MM.1S (cell line): ENCODE results near the gene NRTN.

ENCODE experiments used
- DNase-seq: peaks from one replicate; pipeline ENCODE4 v3.0.0-alpha.2; 2015
- H2AFZ ChIP-seq: fragments of 300-600 bp; sonication (generic); 2 replicates; pipeline ENCODE4 v1.6.0; 2016; ENCODE audit warnings: antibody characterized with exemption, low read length
- H3F3A ChIP-seq: fragments of 300-600 bp; sonication (generic); 2 replicates; pipeline ENCODE4 v1.6.1; 2016; ENCODE audit warnings: mild to moderate bottlenecking, antibody characterized with exemption, low read length, moderate library complexity, mixed read lengths; ENCODE audit not compliant: insufficient read depth
- H3K27ac ChIP-seq: fragments of 300-600 bp; sonication (generic); 2 replicates; pipeline ENCODE4 v1.5.1; 2016; ENCODE audit warnings: mild to moderate bottlenecking, low read length
- H3K27me3 ChIP-seq: fragments of 300-600 bp; sonication (generic); replicated peaks from 2 replicates; pipeline ENCODE4 v1.6.0; 2016; ENCODE audit warnings: low read length; ENCODE audit not compliant: insufficient read depth
- H3K36me3 ChIP-seq: fragments of 300-600 bp; sonication (generic); replicated peaks from 2 replicates; pipeline ENCODE4 v1.6.1; 2016; ENCODE audit warnings: mild to moderate bottlenecking, low read length, mixed read lengths; ENCODE audit not compliant: insufficient read depth
- H3K4me1 ChIP-seq: fragments of 300-600 bp; sonication (generic); 2 replicates; pipeline ENCODE4 v1.6.1; 2016; ENCODE audit warnings: low read length, mixed read lengths
- H3K4me2 ChIP-seq: fragments of 300-600 bp; sonication (generic); 2 replicates; pipeline ENCODE4 v1.6.0; 2016; ENCODE audit warnings: low read depth, low read length
- H3K4me3 ChIP-seq: fragments of 300-600 bp; sonication (generic); 2 replicates; pipeline ENCODE4 v1.5.1; 2016; ENCODE audit warnings: low read length, mixed read lengths
- H3K79me2 ChIP-seq: fragments of 300-600 bp; sonication (generic); 2 replicates; pipeline ENCODE4 v1.6.1; 2016; ENCODE audit warnings: mixed run types, low read length, mixed read lengths
- H3K9ac ChIP-seq: fragments of 300-600 bp; sonication (generic); 2 replicates; pipeline ENCODE4 v1.6.1; 2016; ENCODE audit warnings: low read length, mixed read lengths
- H3K9me2 ChIP-seq: fragments of 300-600 bp; sonication (generic); replicated peaks from 2 replicates; pipeline ENCODE4 v1.6.1; 2016; ENCODE audit warnings: mild to moderate bottlenecking, low read length, mixed read lengths; ENCODE audit not compliant: insufficient read depth
- H3K9me3 ChIP-seq: fragments of 300-600 bp; sonication (generic); replicated peaks from 2 replicates; pipeline ENCODE4 v1.6.1; 2016; ENCODE audit warnings: mild to moderate bottlenecking, low read length, mixed read lengths; ENCODE audit not compliant: insufficient read depth
- H4K20me1 ChIP-seq: fragments of 300-600 bp; sonication (generic); 2 replicates; pipeline ENCODE4 v1.6.1; 2016; ENCODE audit warnings: mild to moderate bottlenecking, low read length, moderate library complexity, mixed read lengths; ENCODE audit not compliant: insufficient read depth
- EZH2 ChIP-seq: fragments of 300-600 bp; sonication (generic); optimal IDR thresholded peaks from 2 replicates; pipeline ENCODE3; 2017; ENCODE audit warnings: low read depth, mild to moderate bottlenecking, antibody characterized with exemption, low read length, mixed read lengths
- EZH2phosphoT487 ChIP-seq: fragments of 300-600 bp; sonication (generic); IDR thresholded peaks from 2 replicates; pipeline ENCODE4 v1.6.1; 2018; ENCODE audit warnings: antibody characterized with exemption, low read length
- TF ChIP-seq, protein P1 (sequence below): fragments of 300-600 bp; sonication (generic); IDR thresholded peaks from 2 replicates; pipeline ENCODE4 v1.5.1; 2016; ENCODE audit warnings: antibody characterized with exemption, low read length, mixed read lengths

The NRTN gene, protein sequence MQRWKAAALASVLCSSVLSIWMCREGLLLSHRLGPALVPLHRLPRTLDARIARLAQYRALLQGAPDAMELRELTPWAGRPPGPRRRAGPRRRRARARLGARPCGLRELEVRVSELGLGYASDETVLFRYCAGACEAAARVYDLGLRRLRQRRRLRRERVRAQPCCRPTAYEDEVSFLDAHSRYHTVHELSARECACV

DNA sequence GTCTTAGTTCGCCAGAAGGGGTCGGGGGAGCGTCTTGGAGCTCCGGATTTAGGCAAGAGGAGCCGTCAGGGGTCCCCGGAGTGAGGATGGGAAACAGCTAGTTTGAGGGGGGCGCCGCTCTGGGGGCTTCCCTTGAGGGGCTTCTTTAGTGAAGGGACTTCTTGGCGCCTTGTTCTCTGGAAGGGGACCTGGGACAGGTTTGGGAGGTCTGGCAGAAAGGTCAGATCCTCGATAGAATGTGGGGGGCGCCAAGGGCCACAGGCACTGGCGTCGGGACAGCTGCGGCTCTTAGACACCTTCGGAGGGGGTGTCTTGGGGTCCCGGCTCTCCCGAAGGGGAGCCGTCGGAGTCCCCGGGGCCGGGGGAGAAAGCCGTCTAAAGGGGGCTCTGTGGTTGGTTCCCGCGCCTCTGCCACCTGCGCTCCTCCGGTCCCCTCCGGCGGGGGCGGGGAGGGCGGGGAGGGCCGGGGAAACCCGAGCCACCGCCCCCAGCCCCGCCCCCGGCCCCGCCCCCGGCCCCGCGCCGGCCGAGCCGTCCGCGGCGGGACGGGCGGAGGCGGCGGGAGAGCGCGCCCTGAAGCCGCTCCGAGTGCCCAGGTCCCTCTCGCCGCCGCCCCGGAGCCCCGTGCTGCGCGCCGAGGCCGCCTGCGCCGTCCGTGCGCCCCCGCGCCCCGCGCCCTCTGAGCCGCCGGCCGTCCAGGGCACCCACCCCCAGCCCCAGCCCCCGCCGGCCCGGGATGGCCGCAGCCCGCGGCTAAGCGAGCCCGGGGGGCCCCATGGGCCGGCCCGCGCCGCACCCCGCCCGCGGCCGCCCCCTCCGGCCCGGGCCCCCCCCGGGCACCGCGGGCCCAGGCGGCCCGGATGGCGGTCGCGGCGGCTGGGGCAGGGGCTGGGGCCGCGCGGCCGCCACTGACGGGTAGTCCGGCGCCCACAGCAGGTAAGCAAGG is at the start of gene NRTN:
Gene NRTN, plus strand, starts transcription at position 552 of the 946 bp plus-strand sequence. CDS start 19,099 bp downstream, outside the sequence.
- Histone ChIP-seq H3K4me1 (peaks cover 8% of the 10 kb centered on the region; the same call in 1 of the 2 replicates), H3K9ac (peak within 1 kb of the TSS; percentile 36; the same call in 1 of the 2 replicates), H2AFZ (peak within 1 kb of the TSS; percentile 97), H3F3A (0 out of 2 replicates have a peak, but pooled peaks cover 6% of the 10 kb centered on the region), H3K4me2 (peak within 1 kb of the TSS; percentile 98), H3K27me3 (peaks cover 21% of the 10 kb centered on the region), H4K20me1 (no peaks in the 10 kb centered on the region; the same call in 1 of the 2 replicates), H3K9me3 (no peaks in the 10 kb centered on the region), H3K9me2 (no peaks in the 10 kb centered on the region), H3K36me3 (no peaks in the 10 kb centered on the region), H3K4me3 (peak within 1 kb of the TSS; percentile 60), H3K27ac (no peak within 1 kb of the TSS), H3K79me2 (peaks cover 4% of the 10 kb centered on the region; the same call in 1 of the 2 replicates)
- peak; percentile 55 for DNase-seq
- TF ChIP-seq EZH2phosphoT487 (no peak), EZH2 (no peak)
- TF ChIP-seq, protein P1, sequence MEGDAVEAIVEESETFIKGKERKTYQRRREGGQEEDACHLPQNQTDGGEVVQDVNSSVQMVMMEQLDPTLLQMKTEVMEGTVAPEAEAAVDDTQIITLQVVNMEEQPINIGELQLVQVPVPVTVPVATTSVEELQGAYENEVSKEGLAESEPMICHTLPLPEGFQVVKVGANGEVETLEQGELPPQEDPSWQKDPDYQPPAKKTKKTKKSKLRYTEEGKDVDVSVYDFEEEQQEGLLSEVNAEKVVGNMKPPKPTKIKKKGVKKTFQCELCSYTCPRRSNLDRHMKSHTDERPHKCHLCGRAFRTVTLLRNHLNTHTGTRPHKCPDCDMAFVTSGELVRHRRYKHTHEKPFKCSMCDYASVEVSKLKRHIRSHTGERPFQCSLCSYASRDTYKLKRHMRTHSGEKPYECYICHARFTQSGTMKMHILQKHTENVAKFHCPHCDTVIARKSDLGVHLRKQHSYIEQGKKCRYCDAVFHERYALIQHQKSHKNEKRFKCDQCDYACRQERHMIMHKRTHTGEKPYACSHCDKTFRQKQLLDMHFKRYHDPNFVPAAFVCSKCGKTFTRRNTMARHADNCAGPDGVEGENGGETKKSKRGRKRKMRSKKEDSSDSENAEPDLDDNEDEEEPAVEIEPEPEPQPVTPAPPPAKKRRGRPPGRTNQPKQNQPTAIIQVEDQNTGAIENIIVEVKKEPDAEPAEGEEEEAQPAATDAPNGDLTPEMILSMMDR: no peak

- Histone ChIP-seq H3K9me3 (no peaks in the 10 kb centered on the region), H3K36me3 (no peaks in the 10 kb centered on the region), H3K4me2 (no peak overlapping the region), H3K27me3 (peaks cover 85% of the 10 kb centered on the region), H3K79me2 (no peaks in the 10 kb centered on the region), H3K4me3 (no peak overlapping the region), H3K4me1 (no peaks in the 10 kb centered on the region), H3K27ac (no peak overlapping the region), H2AFZ (no peak overlapping the region), H3F3A (no peaks in the 10 kb centered on the region), H4K20me1 (no peaks in the 10 kb centered on the region), H3K9ac (no peak overlapping the region), H3K9me2 (no peaks in the 10 kb centered on the region)
- TF ChIP-seq, protein P1: no peak
- TF ChIP-seq EZH2phosphoT487 (no peak), EZH2 (no peak)
- DNase-seq: no peak
Observed at GRCh38 chr19:5762608-5763217, 42.2 kb upstream of the NRTN start.

- Histone ChIP-seq H3K4me2 (no peak overlapping the region), H3K27me3 (peaks cover 66% of the 10 kb centered on the region), H3K36me3 (no peaks in the 10 kb centered on the region), H3K9ac (no peak overlapping the region), H3K4me3 (no peak overlapping the region), H2AFZ (no peak overlapping the region), H3K9me2 (no peaks in the 10 kb centered on the region), H3K79me2 (no peaks in the 10 kb centered on the region), H3K27ac (no peak overlapping the region), H4K20me1 (no peaks in the 10 kb centered on the region), H3F3A (no peaks in the 10 kb centered on the region), H3K9me3 (no peaks in the 10 kb centered on the region), H3K4me1 (no peaks in the 10 kb centered on the region)
- no peak for DNase-seq
- TF ChIP-seq EZH2 (no peak), EZH2phosphoT487 (no peak)
- TF ChIP-seq, protein P1: no peak
Observed at GRCh38 chr19:5765220-5765619, 39.6 kb upstream of the NRTN start.
